ENCODE results near the gene RPAP2. TPM values are rescaled to one million over a fixed set of nuclear protein-coding genes. Genes with fewer than 3 reads are reported as not detected.
"Not testable (repeated sequence)": the region's sequence is repeated elsewhere in the genome, so short reads cannot be mapped to it uniquely, and the experiment has no call there.

The RPAP2 gene
- total RNA-seq, 2 donors from 2014 or later, result 48.4 to 54.3 TPM

DNA sequence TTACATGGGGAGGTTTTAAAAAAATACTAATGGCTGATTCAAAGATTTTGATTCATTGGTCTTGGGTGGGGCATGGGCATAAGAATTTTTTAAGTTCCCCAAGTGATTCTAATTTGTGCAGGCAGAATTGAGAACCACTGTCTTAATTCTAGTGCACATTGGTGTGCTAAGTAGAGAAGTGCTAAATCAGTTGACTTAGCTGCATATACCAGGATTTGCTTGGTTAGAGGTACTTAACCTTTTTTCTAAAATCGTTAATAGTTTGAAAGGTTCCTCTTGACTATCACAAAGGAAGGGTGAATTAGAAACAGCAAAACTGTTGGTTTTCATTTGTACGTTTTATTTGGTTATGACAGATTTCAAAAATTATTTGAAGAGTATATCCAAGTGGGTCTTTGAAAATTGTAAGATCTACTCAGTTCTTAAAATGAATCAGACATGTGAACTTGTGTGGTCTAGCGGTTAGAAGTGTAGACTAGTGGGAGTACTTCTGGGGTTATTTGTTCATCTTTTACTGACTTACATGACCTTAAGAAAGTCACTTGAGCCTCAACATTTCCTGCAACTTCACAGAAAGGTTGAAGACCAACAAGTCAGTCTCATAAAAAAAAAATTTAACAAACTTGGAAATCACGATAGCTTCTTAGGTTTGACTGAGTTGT lies 66.7 kb downstream of the RPAP2 start:
- Mint-ChIP-seq H3K27ac (peak overlapping the region; percentile 92), H3K4me1 (ENCODE audit: low read depth) (peaks cover 43% of the 10 kb centered on the region), H3K9me3 (no peaks in the 10 kb centered on the region), H3K4me3 (peak overlapping the region; percentile 21 to 84), H3K36me3 (ENCODE audit: insufficient read depth in 2 of 2) (peaks cover 11 to 18% of the 10 kb centered on the region in 2 donors), H3K27me3 (ENCODE audit: low read depth) (no peaks in the 10 kb centered on the region)
- peak; percentile 96 to 98 for ATAC-seq (replicated peaks in 1 of 2)
- DNase-seq, result peak; percentile 10 to 19

DNA sequence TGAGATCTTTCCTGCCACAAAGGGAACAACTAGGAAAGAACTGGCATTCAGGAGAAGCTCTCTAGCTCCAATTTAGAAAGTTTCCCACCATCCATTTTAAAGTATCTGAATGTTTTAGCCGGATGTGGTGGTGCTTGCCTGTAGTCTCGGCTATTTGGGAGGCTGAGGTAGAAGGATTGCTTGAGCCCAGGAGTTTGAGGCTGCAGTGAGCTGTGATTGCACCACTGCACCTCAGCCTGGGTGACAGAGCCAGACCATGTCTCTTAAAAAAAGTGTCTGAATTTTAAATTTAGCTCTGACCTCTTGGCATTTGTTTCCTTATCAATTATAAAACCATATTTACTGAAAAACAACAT lies 67.2 kb downstream of the RPAP2 start:
- DNase-seq (peak in 1 of 2 donors; percentile 5), ATAC-seq (replicated peaks in 1 of 2) (peak; percentile 42 to 50)
- H3K4me3 Mint-ChIP-seq, result peak overlapping the region; percentile 21 to 84
- no peaks in the 10 kb centered on the region for H3K27me3 Mint-ChIP-seq (ENCODE audit: low read depth)
- H3K36me3 Mint-ChIP-seq (ENCODE audit: insufficient read depth in 2 of 2), result peaks cover 11 to 18% of the 10 kb centered on the region in 2 donors
- H3K9me3 Mint-ChIP-seq, result no peaks in the 10 kb centered on the region
- H3K4me1 Mint-ChIP-seq (ENCODE audit: low read depth), result peaks cover 43% of the 10 kb centered on the region
- H3K27ac Mint-ChIP-seq, result peak overlapping the region; percentile 92

DNA sequence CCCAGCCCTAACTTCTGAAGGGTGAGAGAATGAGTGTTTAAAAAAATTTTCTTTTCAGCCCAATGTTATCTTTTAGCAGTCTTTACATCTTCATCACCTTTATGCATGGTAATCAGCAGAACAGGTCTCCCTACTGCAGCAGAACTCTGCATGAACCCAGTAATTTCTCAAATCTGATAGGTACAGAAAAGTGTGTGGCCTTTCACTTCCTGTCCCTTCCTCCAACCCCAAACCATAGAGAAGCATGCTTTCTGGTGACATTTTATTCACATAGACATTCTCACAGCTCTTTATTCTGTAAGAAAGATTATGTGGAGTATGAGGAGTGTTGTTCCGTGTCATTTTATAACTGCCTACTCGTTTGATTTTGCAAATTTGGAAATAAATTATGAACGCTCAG lies 68.6 kb downstream of the RPAP2 start:
- H3K4me3 Mint-ChIP-seq, result peak overlapping the region; percentile 37 to 57
- peaks cover 11 to 21% of the 10 kb centered on the region in 2 donors for H3K36me3 Mint-ChIP-seq (ENCODE audit: insufficient read depth in 2 of 2)
- no peaks in the 10 kb centered on the region for H3K9me3 Mint-ChIP-seq
- no peaks in the 10 kb centered on the region for H3K27me3 Mint-ChIP-seq (ENCODE audit: low read depth)
- ATAC-seq (replicated peaks in 1 of 2) (peak; percentile 26 to 48), DNase-seq (no peak)
- no peak overlapping the region for H3K27ac Mint-ChIP-seq
- H3K4me1 Mint-ChIP-seq (ENCODE audit: low read depth), result peaks cover 43% of the 10 kb centered on the region

- Mint-ChIP-seq H3K4me1 (ENCODE audit: low read depth) (peaks cover 9% of the 10 kb centered on the region), H3K4me3 (no peak overlapping the region), H3K36me3 (ENCODE audit: insufficient read depth in 2 of 2) (peaks cover 2 to 16% of the 10 kb centered on the region in 2 donors), H3K27me3 (ENCODE audit: low read depth) (no peaks in the 10 kb centered on the region), H3K9me3 (no peaks in the 10 kb centered on the region), H3K27ac (peak overlapping the region; percentile 1)
- no peak for ATAC-seq (replicated peaks in 1 of 2)
- no peak for DNase-seq
Observed at GRCh38 chr1:92372164-92372563, 73.3 kb downstream of the RPAP2 start.

DNA sequence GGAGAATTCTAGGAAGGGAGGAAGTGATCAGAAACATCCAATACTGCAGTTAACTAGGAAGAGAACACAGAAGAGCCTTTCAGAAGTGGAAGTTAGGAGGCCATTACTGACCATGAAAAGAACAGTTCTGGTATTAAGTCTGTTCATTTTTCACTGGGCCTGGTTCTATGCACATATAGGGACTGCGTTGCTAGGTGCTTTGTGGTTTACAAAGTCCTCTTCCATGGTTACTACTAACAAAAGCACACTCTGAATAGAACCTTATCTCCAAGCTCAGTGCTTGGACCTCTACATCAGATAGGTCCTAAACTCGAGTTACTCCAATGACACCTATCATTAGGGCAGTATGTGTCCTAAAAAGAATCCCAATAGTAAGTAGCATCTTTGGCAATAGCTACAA lies 75.4 kb downstream of the RPAP2 start:
- H3K27ac Mint-ChIP-seq, result no peak overlapping the region
- no peak for DNase-seq
- H3K27me3 Mint-ChIP-seq (ENCODE audit: low read depth), result no peaks in the 10 kb centered on the region
- peaks cover 0 to 6% of the 10 kb centered on the region in 2 donors for H3K36me3 Mint-ChIP-seq (ENCODE audit: insufficient read depth in 2 of 2)
- no peaks in the 10 kb centered on the region for H3K9me3 Mint-ChIP-seq
- no peak overlapping the region for H3K4me3 Mint-ChIP-seq
- H3K4me1 Mint-ChIP-seq (ENCODE audit: low read depth), result no peaks in the 10 kb centered on the region
- no peak for ATAC-seq (replicated peaks in 1 of 2)

DNA sequence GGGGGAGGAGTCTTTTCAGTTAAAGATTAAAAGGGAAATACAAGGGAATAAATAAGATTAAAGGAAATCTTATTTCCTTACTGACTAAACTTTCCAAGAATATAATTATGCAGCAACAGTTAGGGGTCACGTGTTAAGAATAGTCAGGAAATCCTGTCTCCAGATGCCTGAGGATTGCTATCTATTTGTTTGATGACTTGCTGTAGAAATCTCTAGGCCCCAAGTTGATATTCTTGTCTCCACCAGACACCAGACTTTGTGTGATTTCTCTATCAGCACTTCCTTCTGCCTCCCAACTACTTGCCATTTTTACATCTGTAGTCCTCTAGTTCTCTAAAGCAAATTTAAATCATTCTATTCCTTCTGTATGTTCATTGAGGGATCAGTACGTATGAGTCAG lies 77.5 kb downstream of the RPAP2 start:
- DNase-seq, result no peak
- Mint-ChIP-seq H3K9me3 (peaks cover 4 to 5% of the 10 kb centered on the region in 2 donors), H3K27ac (no peak overlapping the region), H3K36me3 (ENCODE audit: insufficient read depth in 2 of 2) (peaks cover 5 to 12% of the 10 kb centered on the region in 2 donors), H3K27me3 (ENCODE audit: low read depth) (no peaks in the 10 kb centered on the region), H3K4me1 (ENCODE audit: low read depth) (no peaks in the 10 kb centered on the region), H3K4me3 (no peak overlapping the region)
- ATAC-seq (replicated peaks in 1 of 2), result no peak

GRCh38 chr1:92377991-92378390 lies 79.1 kb downstream of the RPAP2 start:
- ATAC-seq (replicated peaks in 1 of 2); H3K4me1 Mint-ChIP-seq (ENCODE audit: low read depth); H3K4me3 Mint-ChIP-seq; H3K27ac Mint-ChIP-seq; DNase-seq; H3K27me3 Mint-ChIP-seq (ENCODE audit: low read depth); H3K9me3 Mint-ChIP-seq: not testable (repeated sequence)
- peaks cover 5 to 12% of the 10 kb centered on the region in 2 donors for H3K36me3 Mint-ChIP-seq (ENCODE audit: insufficient read depth in 2 of 2)

GRCh38 chr1:92380867-92381266 lies 82.0 kb downstream of the RPAP2 start:
- ATAC-seq (replicated peaks in 1 of 2) (no peak), DNase-seq (no peak)
- no peak overlapping the region for H3K4me3 Mint-ChIP-seq
- no peaks in the 10 kb centered on the region for H3K27me3 Mint-ChIP-seq (ENCODE audit: low read depth)
- peaks cover 5% of the 10 kb centered on the region in 2 donors for H3K9me3 Mint-ChIP-seq
- H3K36me3 Mint-ChIP-seq (ENCODE audit: insufficient read depth in 2 of 2), result peaks cover 6 to 19% of the 10 kb centered on the region in 2 donors
- H3K27ac Mint-ChIP-seq, result no peak overlapping the region
- no peaks in the 10 kb centered on the region for H3K4me1 Mint-ChIP-seq (ENCODE audit: low read depth)

DNA sequence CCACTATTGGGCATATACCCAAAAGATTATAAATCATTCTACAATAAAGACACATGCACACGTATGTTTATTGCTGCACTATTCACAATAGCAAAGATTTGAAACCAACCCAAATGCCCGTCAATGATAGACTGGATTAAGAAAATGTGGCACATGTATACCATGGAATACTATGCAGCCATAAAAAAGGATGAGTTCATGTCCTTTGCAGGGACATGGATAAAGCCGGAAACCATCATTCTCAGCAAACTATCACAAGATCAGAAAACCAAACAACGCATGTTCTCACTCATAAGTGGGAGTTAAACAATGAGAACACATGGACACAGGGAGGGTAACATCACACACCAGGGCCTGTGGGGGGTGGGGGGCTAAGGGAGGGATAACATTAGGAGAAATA lies 95.1 kb downstream of the RPAP2 start:
- not testable (repeated sequence) for H3K4me1 Mint-ChIP-seq (ENCODE audit: low read depth); DNase-seq; H3K27ac Mint-ChIP-seq; H3K4me3 Mint-ChIP-seq; H3K27me3 Mint-ChIP-seq (ENCODE audit: low read depth); ATAC-seq (replicated peaks in 1 of 2)
- Mint-ChIP-seq H3K9me3 (peaks cover 25 to 26% of the 10 kb centered on the region in 2 donors), H3K36me3 (ENCODE audit: insufficient read depth in 2 of 2) (peaks cover 29% of the 10 kb centered on the region in 2 donors)

GRCh38 chr1:92398519-92398918 lies 99.7 kb downstream of the RPAP2 start:
- H3K27ac Mint-ChIP-seq, result no peak overlapping the region
- no peak for ATAC-seq (replicated peaks in 1 of 2)
- no peak for DNase-seq
- H3K27me3 Mint-ChIP-seq (ENCODE audit: low read depth), result no peaks in the 10 kb centered on the region
- H3K36me3 Mint-ChIP-seq (ENCODE audit: insufficient read depth in 2 of 2), result peaks cover 2 to 5% of the 10 kb centered on the region in 2 donors
- H3K4me3 Mint-ChIP-seq, result no peak overlapping the region
- peaks cover 4% of the 10 kb centered on the region in 2 donors for H3K9me3 Mint-ChIP-seq
- no peaks in the 10 kb centered on the region for H3K4me1 Mint-ChIP-seq (ENCODE audit: low read depth)

- ATAC-seq (replicated peaks in 1 of 2) (no peak), DNase-seq (no peak)
- no peak overlapping the region for H3K4me3 Mint-ChIP-seq
- H3K27ac Mint-ChIP-seq, result no peak overlapping the region
- peaks cover 4 to 6% of the 10 kb centered on the region in 2 donors for H3K36me3 Mint-ChIP-seq (ENCODE audit: insufficient read depth in 2 of 2)
- H3K4me1 Mint-ChIP-seq (ENCODE audit: low read depth), result no peaks in the 10 kb centered on the region
- no peaks in the 10 kb centered on the region for H3K27me3 Mint-ChIP-seq (ENCODE audit: low read depth)
- H3K9me3 Mint-ChIP-seq, result peaks cover 2 to 6% of the 10 kb centered on the region in 2 donors
Observed at GRCh38 chr1:92399076-92399475, 100.2 kb downstream of the RPAP2 start.

GRCh38 chr1:92404661-92405060 lies 105.8 kb downstream of the RPAP2 start:
- peaks cover 9% of the 10 kb centered on the region for H3K4me1 Mint-ChIP-seq (ENCODE audit: low read depth)
- no peak overlapping the region for H3K4me3 Mint-ChIP-seq
- no peaks in the 10 kb centered on the region for H3K27me3 Mint-ChIP-seq (ENCODE audit: low read depth)
- H3K9me3 Mint-ChIP-seq, result peaks cover 3 to 7% of the 10 kb centered on the region in 2 donors
- no peak for DNase-seq
- no peak for ATAC-seq (replicated peaks in 1 of 2)
- H3K36me3 Mint-ChIP-seq (ENCODE audit: insufficient read depth in 2 of 2), result peaks cover 6 to 10% of the 10 kb centered on the region in 2 donors
- H3K27ac Mint-ChIP-seq, result no peak overlapping the region

- no peaks in the 10 kb centered on the region for H3K27me3 Mint-ChIP-seq (ENCODE audit: low read depth)
- peaks cover 33% of the 10 kb centered on the region for H3K4me1 Mint-ChIP-seq (ENCODE audit: low read depth)
- no peak overlapping the region for H3K4me3 Mint-ChIP-seq
- H3K36me3 Mint-ChIP-seq (ENCODE audit: insufficient read depth in 2 of 2), result peaks cover 4 to 6% of the 10 kb centered on the region in 2 donors
- H3K27ac Mint-ChIP-seq, result no peak overlapping the region
- peaks cover 3% of the 10 kb centered on the region in 2 donors for H3K9me3 Mint-ChIP-seq
- DNase-seq (no peak), ATAC-seq (replicated peaks in 1 of 2) (no peak)
Observed at GRCh38 chr1:92408825-92409224, 110.0 kb downstream of the RPAP2 start.

Measured in activated T-cell treated with anti-CD3 and anti-CD28 coated beads, Interleukin-2, amount 50 U/mL, for 72 hours (primary cell).